NCI-H128 (cell line): ENCODE results near the gene FLNA.
"Not testable (repeated sequence)": the region's sequence is repeated elsewhere in the genome, so short reads cannot be mapped to it uniquely, and the experiment has no call there.

Experiments
- DNase-seq: peaks from one replicate; lab custom pipeline; 2025; ENCODE audit not compliant: unreplicated experiment; lab: John Stamatoyannopoulos, UW

Gene FLNA

GRCh38 chrX:154398668-154399526 is 24.5 kb upstream of the FLNA start:
- DNase-seq = peak; percentile 64

DNA sequence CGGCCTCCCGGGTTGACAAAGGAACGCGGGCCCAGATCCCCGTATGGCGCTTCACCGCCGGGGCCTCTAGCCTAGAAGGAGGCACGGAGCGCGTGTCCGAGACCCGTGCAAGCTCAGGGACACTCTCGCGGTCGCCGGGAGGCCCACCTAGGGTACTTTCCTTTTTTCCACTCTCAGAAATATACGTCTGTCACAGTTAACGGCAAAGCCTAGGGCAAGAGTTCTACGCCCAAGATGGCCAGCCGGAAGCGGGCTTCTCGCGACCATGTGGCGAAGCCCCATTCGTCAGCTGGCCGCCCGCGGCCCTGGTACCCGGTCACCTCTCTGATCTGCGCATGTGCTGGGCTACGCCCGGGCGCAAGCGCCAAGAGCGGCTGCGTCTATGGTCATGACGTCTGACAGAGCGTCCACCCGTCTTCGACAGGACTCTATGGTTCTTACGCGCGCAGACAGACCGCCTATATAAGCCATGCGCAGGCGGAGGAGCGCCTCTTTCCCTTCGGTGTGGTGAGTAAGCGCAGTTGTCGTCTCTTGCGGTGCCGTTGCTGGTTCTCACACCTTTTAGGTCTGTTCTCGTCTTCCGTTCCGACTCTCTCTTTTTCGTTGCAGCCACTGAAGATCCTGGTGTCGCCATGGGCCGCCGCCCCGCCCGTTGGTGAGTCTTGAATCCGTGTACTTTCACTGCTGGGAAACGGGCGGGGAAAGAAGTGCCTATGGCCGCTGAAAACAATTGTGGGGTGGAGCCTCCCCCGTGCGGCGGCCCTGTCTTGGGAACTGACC is 23.6 kb upstream of the FLNA start, which contains the start of gene RPL10:
RPL10 (plus strand) TSS at position 490 of the 780 bp plus-strand sequence; CDS start at position 633, 143 bp downstream.
- peak; percentile 92 for DNase-seq

DNA sequence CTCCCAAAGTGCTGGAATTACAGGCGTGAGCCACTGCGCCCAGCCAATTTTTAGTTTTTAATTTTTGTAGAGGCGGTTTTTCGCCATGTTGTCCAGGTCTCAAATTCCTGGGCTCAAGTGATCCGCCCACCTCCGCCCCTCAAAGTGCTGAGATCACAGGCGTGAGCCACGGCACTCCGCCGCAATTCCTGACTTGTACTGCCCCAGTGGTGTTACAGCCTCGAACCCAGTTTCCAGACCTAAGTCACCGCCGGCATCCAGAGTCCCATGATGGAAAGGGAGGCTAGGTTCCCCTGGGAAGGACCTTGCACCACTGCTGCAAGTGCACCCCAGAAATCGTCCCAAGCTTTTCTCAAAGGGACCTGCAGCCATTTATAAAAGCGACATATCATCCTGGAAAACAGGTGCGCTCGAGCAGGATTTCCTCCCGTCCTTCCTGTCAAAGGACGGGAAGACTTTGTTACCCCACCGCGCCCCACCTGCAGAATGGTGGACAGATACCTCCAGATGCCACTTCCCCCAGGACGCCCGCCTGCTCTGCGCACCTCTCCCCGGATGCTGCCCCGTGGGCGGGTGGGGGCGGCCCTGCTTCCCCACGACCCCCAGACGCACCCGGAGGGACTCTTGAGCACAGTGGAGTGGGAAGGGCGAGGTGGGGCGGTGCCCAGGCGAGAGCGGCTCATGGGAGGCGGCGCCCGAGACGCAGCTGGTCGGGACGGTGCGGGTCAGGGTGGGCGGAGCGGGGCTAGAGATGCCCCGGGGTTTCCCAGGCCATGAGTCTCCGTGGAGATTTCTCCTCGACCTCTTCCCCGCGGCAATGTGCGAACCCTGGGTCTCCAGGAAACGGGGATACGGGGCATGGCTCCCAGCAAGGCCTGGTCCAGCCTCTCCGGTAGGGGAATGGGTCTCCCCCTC is 22.8 kb upstream of the FLNA start:
- no peak for DNase-seq

GRCh38 chrX:154396363-154396762 is 21.9 kb upstream of the FLNA start:
- not testable (repeated sequence) for DNase-seq

GRCh38 chrX:154389812-154390747 is 15.6 kb upstream of the FLNA start:
- not testable (repeated sequence) for DNase-seq

DNA sequence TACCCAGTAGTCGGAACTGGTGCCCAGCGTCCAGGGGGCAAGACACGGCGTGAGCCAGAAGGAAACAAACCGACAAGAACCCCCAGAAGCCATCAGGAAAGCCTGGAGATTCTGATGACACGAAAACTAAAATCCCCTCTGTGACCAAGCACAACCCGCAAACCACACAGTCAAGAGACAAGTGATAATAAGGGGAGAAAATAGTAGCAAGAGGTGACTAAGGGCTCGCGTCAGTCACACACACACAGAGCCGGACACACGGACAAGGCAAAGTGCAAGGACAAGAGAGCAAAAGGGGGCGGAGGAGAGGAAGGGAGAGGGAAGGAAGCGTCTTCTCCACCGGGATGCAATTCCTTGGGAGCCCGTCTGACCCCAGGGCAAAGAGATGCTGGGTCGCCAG is 14.2 kb upstream of the FLNA start:
- DNase-seq = not testable (repeated sequence)

DNA sequence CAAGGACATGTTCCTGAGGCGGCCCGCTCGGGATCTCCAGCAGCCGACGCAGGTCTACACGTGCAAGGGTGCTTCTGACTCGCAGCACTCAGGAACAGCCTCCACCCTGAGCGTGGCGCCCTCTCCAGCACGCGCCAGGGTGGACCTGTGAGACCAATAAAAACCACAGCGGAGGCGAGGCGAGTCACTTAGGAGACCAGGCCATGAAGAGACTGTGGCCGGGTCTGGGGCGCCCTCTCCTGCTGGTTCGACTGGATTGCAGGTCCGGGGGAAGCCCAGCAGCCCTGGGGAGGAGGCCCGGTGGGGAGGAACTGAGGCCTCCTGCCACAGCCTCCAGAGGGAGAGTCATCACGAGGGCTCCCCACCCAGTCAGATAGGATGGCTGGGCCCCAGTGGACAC is 13.7 kb upstream of the FLNA start:
- DNase-seq = not testable (repeated sequence)

DNA sequence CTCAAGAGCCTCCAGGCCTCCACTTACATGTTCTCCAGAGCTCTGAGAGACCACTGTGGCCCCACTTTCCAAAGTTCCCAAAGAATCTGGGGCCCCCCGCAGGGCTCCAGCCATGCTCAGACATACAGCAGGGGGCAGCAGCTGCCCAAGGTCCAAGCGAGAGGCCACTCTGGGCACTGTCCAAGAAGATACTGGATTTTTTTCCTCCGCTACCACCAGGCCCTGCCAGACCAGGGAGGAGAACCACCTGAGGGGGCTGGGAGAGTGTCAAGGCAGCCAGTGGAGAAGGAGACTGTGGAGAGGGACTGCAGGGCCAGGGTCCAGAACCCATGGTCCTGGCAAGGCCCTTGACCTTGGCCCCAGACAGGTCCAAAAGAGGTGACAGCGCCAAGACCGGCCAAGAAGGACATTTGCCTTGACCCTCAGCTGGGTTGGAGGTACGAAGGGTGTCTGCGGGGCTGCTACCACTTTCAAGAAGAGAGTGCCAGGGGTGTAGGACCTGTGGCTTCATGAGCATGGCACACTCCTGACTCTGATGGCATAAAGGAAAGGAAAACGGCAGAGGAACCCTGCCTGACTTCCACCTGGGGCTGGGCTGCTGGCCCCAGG is 10.0 kb upstream of the FLNA start:
- no peak for DNase-seq

DNA sequence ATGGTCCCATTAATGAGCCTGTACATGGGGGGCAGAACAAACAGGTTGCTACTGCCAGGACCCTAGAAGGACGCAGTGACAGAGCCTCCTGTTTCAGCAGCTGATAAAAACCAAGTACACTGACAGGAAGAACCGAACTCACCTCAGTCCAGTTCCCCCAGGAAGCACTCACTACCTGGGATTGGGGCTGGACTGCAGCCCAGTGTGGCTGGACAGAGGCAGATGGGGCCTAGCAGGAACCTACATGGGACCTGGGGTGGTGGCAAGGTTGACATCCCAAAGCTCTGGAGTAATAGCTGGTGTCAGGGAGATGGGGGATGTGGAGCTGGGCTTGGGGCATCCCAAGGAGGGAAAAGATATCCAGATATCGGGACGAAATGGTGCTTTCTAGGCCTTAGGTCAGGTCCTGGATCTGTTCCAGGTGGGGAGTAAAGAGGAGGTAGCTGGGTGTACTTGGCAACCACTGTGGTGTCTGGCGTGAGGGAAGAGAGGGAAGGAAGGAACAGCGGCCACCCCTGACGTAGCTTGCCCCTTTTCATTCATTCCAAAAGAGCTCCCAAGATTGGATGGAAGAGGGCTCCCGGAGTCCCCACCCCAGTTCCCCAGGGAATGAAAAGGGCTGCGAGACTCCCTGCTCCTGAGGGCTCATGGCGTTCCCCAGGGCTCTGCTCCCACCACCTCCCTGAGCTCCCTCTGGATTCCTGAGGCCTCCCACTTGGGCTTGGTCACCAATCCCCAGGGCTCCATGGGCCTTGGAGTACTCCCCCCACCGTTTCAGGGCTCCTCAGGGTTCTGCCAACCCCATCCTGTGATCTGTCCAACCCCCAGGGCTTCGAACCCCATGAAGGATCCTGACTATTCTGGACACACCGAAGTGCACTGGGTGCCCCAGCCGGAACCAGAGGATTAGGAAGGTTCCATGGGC is 9.2 kb upstream of the FLNA start:
- DNase-seq = no peak

DNA sequence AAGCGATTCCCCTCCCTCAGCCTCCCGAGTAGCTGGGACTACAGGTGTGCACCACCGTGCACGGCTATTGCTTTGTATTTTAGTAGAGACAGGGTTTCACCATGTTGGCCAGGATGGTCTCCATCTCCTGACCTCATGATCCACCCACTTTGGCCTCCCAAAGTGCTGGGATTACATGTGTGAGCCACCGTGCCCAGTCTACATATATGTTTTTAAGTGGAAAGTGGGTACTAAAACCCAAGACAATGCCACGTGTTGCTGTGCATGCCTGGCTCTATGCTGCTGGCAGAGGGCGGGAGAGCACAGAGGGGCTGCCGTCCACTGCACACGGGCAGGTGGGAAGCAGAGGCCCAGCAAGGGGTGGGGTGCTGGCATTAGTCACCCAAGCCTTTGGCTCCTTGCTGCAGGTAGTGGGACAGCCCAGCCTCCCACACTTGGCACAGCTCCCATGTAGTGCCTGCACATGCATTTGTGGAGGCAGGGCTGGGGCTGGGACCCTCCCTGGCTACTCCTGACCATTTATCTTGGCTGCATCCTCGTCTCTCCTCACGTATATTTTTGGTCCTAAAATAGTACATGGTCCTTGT is 8.1 kb upstream of the FLNA start:
- DNase-seq = no peak

- DNase-seq = no peak
Measured at GRCh38 chrX:154381271-154381670, 6.8 kb upstream of the FLNA start.

DNA sequence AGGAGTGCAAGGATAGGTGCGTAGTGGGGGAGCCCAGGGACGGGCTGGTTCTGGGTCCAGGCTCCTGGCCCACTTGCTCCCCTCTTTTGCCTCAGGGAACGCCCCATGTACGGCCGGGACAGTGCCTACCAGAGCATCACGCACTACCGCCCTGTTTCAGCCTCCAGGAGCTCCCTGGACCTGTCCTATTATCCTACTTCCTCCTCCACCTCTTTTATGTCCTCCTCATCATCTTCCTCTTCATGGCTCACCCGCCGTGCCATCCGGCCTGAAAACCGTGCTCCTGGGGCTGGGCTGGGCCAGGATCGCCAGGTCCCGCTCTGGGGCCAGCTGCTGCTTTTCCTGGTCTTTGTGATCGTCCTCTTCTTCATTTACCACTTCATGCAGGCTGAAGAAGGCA is 6.4 kb upstream of the FLNA start:
- no peak for DNase-seq

GRCh38 chrX:154380153-154380552 is 5.7 kb upstream of the FLNA start:
- DNase-seq = no peak

- no peak for DNase-seq
Measured at GRCh38 chrX:154379569-154379951, 5.1 kb upstream of the FLNA start.

DNA sequence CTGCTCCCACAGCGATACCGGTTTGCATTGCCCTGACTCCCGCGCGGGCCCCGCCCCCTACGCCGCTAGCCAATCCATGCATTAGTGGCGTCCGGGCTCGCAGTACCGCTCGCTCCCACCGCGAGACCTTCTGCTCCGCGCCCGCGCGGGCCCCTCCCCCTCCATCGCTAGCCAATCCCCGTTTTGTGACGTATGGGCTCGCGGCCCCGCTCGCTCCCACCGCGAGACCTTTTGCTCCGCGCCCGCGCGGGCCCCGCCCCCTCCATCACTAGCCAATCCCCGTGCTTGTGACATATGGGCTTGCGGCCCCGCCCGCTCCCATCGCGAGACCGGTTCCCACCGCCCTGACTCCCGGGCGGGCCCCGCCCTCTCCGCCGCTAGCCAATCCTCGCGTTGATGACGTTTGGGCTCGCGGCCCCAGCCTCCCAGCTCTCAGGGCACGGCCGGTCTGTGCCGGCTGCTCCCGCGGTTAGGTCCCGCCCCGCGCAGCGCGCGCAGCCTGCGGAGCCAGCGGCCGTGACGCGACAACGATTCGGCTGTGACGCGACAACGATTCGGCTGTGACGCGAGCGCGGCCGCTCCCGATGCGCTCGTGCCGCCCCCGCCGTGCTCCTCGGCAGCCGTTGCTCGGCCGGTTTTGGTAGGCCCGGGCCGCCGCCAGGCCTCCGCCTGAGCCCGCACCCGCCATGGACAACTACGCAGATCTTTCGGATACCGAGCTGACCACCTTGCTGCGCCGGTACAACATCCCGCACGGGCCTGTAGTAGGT is 4.5 kb upstream of the FLNA start, which contains the start of gene EMD:
EMD (plus strand) TSS at position 497 of the 770 bp plus-strand sequence; CDS start at position 687, 190 bp downstream.
- DNase-seq = peak; percentile 96

DNA sequence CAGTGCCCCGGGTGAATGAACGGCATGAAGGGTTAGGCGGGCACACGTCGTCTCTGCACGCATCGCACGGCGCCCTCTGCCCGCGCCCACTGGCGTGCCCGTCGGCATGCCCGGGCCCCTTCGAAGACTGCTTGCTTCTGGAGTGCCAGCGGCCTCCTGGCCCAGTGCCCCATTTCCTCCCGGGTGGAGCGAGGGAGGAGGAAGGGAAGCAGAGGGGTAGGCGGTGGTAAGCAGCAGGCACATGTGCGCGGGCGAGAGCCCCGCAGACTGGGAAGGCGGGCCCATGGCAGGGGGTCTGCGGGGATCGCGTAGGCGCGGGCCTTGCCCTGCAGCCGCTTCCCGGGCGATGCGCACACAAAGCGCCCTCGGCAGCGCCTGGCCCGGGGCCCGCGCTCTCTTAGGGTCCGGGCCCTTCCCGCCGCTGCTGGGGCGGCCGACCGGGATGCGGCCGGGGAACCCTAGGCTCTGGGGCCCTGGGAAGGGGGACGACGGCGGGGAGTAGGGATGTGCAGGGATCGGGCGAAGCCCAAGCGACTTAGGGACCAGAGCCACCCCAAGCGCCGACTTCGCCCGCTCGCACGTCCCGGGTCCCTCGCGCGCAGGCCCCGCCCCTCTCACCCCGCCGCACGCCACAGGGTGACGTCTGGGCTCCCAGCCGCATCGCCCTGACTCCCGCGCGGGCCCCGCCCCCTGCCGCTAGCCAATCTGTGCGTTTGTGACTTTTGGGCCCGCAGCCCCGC is 3.8 kb upstream of the FLNA start:
- peak; percentile 7 for DNase-seq
